Liver (tissue), 9 donors: ENCODE measurements around the gene EBLN2. TPM values are rescaled to one million over a fixed set of nuclear protein-coding genes. Genes with fewer than 3 reads are reported as not detected.

ENCODE experiments used
- DNase-seq: peaks from one replicate; pipeline ENCODE4 v3.0.0-alpha.2; 2017; ENCODE audit warnings: low spot score
- H3K27ac ChIP-seq, 2 donors: one replicate each; pipeline ENCODE4 v1.7.0; 2013; ENCODE audit warnings: inconsistent platforms in 2 of 2, low read length in 2 of 2, control low read depth in 1 of 2, low read depth in 1 of 2, mild to moderate bottlenecking in 1 of 2
- H3K27me3 ChIP-seq, 4 donors: one replicate each; pipeline versions ENCODE4 v1.6.1 to v1.7.0; 2013; ENCODE audit warnings: low read length in 3 of 4, inconsistent platforms in 1 of 4, mild to moderate bottlenecking in 1 of 4, moderate library complexity in 1 of 4; ENCODE audit not compliant: control insufficient read depth in 4 of 4, insufficient read depth in 4 of 4
- H3K36me3 ChIP-seq, 4 donors: one replicate each; pipeline versions ENCODE4 v1.6.1 to v1.7.0; 2013; ENCODE audit warnings: low read length in 3 of 4, mild to moderate bottlenecking in 3 of 4, low read depth in 1 of 4, moderate library complexity in 1 of 4; ENCODE audit not compliant: control insufficient read depth in 4 of 4, insufficient read depth in 3 of 4
- H3K4me1 ChIP-seq, 4 donors: one replicate each; pipeline versions ENCODE4 v1.6.1 to v1.7.0; 2013; ENCODE audit warnings: low read length in 3 of 4, mild to moderate bottlenecking in 3 of 4, moderate library complexity in 1 of 4; ENCODE audit not compliant: control insufficient read depth in 4 of 4, insufficient read depth in 4 of 4
- H3K4me3 ChIP-seq, 3 donors: one replicate each; pipeline versions ENCODE4 v1.6.1 to v1.7.0; 2013; ENCODE audit warnings: low read length in 3 of 3, control low read depth in 1 of 3, low read depth in 1 of 3, mild to moderate bottlenecking in 1 of 3
- H3K9ac ChIP-seq, 2 donors: one replicate each; pipeline ENCODE4 v1.7.0; 2013; ENCODE audit warnings: low read length in 2 of 2, mild to moderate bottlenecking in 2 of 2, moderate library complexity in 2 of 2, control low read depth in 1 of 2, low read depth in 1 of 2
- H3K9me3 ChIP-seq, 4 donors: one replicate each; pipeline versions ENCODE4 v1.6.1 to v1.7.0; 2013; ENCODE audit warnings: low read length in 3 of 4; ENCODE audit not compliant: control insufficient read depth in 4 of 4
- EGR1 ChIP-seq, 2 donors: IDR thresholded peaks; 2 replicates each; pipeline ENCODE4 v1.6.1; 2016 to 2018; ENCODE audit warnings: antibody characterized with exemption in 2 of 2, low read depth in 2 of 2
- FOXA1 ChIP-seq: IDR thresholded peaks from 2 replicates; pipeline ENCODE4 v1.6.1; 2016; ENCODE audit warnings: antibody characterized with exemption
- FOXA2 ChIP-seq: IDR thresholded peaks from 2 replicates; pipeline ENCODE4 v1.6.1; 2016; ENCODE audit warnings: antibody characterized with exemption
- GABPA ChIP-seq, 2 donors: IDR thresholded peaks in 1 of 2; conservative IDR thresholded peaks in 1 of 2; 2 replicates each; pipeline ENCODE4 v1.6.1; 2016; ENCODE audit warnings: antibody characterized with exemption in 2 of 2, mild to moderate bottlenecking in 1 of 2, moderate library complexity in 1 of 2
- HNF4A ChIP-seq, 2 donors: conservative IDR thresholded peaks; 2 replicates each; pipeline ENCODE4 v1.6.1; 2016; ENCODE audit warnings: antibody characterized with exemption in 2 of 2, mild to moderate bottlenecking in 2 of 2
- HNF4G ChIP-seq: IDR thresholded peaks from 2 replicates; pipeline ENCODE4 v1.6.1; 2016; ENCODE audit warnings: antibody characterized with exemption
- JUND ChIP-seq, 2 donors: IDR thresholded peaks; 2 replicates each; pipeline ENCODE4 v1.6.1; 2016; ENCODE audit warnings: antibody characterized with exemption in 2 of 2
- NR2F2 ChIP-seq: IDR thresholded peaks from 2 replicates; pipeline ENCODE4 v1.6.1; 2016; ENCODE audit warnings: antibody characterized with exemption
- RAD21 ChIP-seq, 2 donors: IDR thresholded peaks; 2 replicates each; pipeline ENCODE4 v1.6.1; 2016; ENCODE audit warnings: antibody characterized with exemption in 2 of 2, mild to moderate bottlenecking in 2 of 2
- RXRA ChIP-seq, 2 donors: IDR thresholded peaks; 2 replicates each; pipeline ENCODE4 v1.6.1; 2017 to 2018; ENCODE audit warnings: antibody characterized with exemption in 2 of 2, mild to moderate bottlenecking in 1 of 2
- SP1 ChIP-seq: IDR thresholded peaks from 2 replicates; pipeline ENCODE4 v1.6.1; 2018; ENCODE audit warnings: antibody characterized with exemption, mild to moderate bottlenecking
- TAF1 ChIP-seq: conservative IDR thresholded peaks from 2 replicates; pipeline ENCODE4 v1.6.1; 2016; ENCODE audit warnings: antibody characterized with exemption, mild to moderate bottlenecking
- YY1 ChIP-seq: IDR thresholded peaks from 2 replicates; pipeline ENCODE4 v1.6.1; 2016; ENCODE audit warnings: antibody characterized with exemption, mild to moderate bottlenecking
- ZBTB33 ChIP-seq: IDR thresholded peaks from 2 replicates; pipeline ENCODE4 v1.6.1; 2016; ENCODE audit warnings: antibody characterized with exemption
- WGBS: extraction: QIAGEN DNeasy Blood & Tissue Kit; methylation state at CpG from one replicate; pipeline ENCODE4 v1.1.7; 2013; 5-methylcytosine and 5-hydroxymethylcytosine counted together
- polyA plus RNA-seq, 2 donors: library from polyadenylated mRNA; stranded (reverse) in 1 of 2; unstranded in 1 of 2; fragments of 200-250 nt in 1 of 2; fragments of >200 nt in 1 of 2; fragmentation: Nextera tagmentation in 1 of 2; extraction: Ambion mirVana in 1 of 2; gene quantifications; one replicate each; pipeline versions ENCODE4 v1.2.1 to v1.2.3, GENCODE V29; 2013 to 2015
- total RNA-seq, 2 donors: library from RNA; depleted of rRNA; stranded (reverse); fragments of >200 nt; gene quantifications; one replicate each; pipeline ENCODE4 v1.2.3, GENCODE V29; 2014
- TF ChIP-seq, protein P1 (sequence below): fragments of 150-350 bp; IDR thresholded peaks from 2 replicates; pipeline ENCODE4 v1.5.1; 2017; ENCODE audit warnings: improper control_type of control experiment, low read depth, low read length; ENCODE audit not compliant: missing input control
- TF ChIP-seq, protein P2 (sequence below): IDR thresholded peaks from 2 replicates; pipeline ENCODE4 v1.6.1; 2016; ENCODE audit warnings: antibody characterized with exemption
- TF ChIP-seq, protein P3 (sequence below): IDR thresholded peaks from 2 replicates; pipeline ENCODE4 v1.6.1; 2016; ENCODE audit warnings: antibody characterized with exemption
- TF ChIP-seq, protein P4 (sequence below): IDR thresholded peaks from 2 replicates; pipeline ENCODE4 v1.6.1; 2016; ENCODE audit warnings: antibody characterized with exemption, mild to moderate bottlenecking
- donor health status: healthy.
- donor health status: healthy.
- donor health status: healthy.
- donor health status: healthy.
- donor health status: healthy.

Gene EBLN2
- total and polyA plus RNA-seq, 4 donors, result 0.31 to 7.2 (median 2.0) TPM

GRCh38 chr3:73068419-73068818 lies 7.0 kb downstream of the EBLN2 start:
- H3K27ac ChIP-seq, result no peak overlapping the region
- H3K9ac ChIP-seq, result no peak overlapping the region
- TF ChIP-seq RXRA (IDR thresholded peaks at IDR 0.05) (no peak), EGR1 (IDR thresholded peaks at IDR 0.05; ENCODE audit: low read depth in 2 of 2) (no peak), ZBTB33 (no peak), YY1 (no peak), FOXA2 (no peak), GABPA (IDR thresholded peaks at IDR 0.05 in 1 of 2, conservative IDR thresholded peaks at IDR 0.05 in 1 of 2) (no peak), JUND (IDR thresholded peaks at IDR 0.05) (no peak), HNF4A (conservative IDR thresholded peaks at IDR 0.05) (no peak), NR2F2 (no peak), HNF4G (no peak), TAF1 (no peak), FOXA1 (no peak), RAD21 (IDR thresholded peaks at IDR 0.05) (no peak), SP1 (no peak)
- TF ChIP-seq, protein P1, sequence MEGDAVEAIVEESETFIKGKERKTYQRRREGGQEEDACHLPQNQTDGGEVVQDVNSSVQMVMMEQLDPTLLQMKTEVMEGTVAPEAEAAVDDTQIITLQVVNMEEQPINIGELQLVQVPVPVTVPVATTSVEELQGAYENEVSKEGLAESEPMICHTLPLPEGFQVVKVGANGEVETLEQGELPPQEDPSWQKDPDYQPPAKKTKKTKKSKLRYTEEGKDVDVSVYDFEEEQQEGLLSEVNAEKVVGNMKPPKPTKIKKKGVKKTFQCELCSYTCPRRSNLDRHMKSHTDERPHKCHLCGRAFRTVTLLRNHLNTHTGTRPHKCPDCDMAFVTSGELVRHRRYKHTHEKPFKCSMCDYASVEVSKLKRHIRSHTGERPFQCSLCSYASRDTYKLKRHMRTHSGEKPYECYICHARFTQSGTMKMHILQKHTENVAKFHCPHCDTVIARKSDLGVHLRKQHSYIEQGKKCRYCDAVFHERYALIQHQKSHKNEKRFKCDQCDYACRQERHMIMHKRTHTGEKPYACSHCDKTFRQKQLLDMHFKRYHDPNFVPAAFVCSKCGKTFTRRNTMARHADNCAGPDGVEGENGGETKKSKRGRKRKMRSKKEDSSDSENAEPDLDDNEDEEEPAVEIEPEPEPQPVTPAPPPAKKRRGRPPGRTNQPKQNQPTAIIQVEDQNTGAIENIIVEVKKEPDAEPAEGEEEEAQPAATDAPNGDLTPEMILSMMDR, result no peak
- TF ChIP-seq, protein P2, sequence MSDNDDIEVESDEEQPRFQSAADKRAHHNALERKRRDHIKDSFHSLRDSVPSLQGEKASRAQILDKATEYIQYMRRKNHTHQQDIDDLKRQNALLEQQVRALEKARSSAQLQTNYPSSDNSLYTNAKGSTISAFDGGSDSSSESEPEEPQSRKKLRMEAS, result no peak
- TF ChIP-seq, protein P3, sequence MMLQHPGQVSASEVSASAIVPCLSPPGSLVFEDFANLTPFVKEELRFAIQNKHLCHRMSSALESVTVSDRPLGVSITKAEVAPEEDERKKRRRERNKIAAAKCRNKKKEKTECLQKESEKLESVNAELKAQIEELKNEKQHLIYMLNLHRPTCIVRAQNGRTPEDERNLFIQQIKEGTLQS, result no peak
- TF ChIP-seq, protein P4, sequence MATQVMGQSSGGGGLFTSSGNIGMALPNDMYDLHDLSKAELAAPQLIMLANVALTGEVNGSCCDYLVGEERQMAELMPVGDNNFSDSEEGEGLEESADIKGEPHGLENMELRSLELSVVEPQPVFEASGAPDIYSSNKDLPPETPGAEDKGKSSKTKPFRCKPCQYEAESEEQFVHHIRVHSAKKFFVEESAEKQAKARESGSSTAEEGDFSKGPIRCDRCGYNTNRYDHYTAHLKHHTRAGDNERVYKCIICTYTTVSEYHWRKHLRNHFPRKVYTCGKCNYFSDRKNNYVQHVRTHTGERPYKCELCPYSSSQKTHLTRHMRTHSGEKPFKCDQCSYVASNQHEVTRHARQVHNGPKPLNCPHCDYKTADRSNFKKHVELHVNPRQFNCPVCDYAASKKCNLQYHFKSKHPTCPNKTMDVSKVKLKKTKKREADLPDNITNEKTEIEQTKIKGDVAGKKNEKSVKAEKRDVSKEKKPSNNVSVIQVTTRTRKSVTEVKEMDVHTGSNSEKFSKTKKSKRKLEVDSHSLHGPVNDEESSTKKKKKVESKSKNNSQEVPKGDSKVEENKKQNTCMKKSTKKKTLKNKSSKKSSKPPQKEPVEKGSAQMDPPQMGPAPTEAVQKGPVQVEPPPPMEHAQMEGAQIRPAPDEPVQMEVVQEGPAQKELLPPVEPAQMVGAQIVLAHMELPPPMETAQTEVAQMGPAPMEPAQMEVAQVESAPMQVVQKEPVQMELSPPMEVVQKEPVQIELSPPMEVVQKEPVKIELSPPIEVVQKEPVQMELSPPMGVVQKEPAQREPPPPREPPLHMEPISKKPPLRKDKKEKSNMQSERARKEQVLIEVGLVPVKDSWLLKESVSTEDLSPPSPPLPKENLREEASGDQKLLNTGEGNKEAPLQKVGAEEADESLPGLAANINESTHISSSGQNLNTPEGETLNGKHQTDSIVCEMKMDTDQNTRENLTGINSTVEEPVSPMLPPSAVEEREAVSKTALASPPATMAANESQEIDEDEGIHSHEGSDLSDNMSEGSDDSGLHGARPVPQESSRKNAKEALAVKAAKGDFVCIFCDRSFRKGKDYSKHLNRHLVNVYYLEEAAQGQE, result no peak
- 74% methylated on average over 3 of the region's 3 CpGs for WGBS
- H3K9me3 ChIP-seq, result no peaks in the 10 kb centered on the region
- no peak overlapping the region for H3K4me3 ChIP-seq
- H3K36me3 ChIP-seq, result peaks cover 2 to 26% (median 19%) of the 10 kb centered on the region in 4 donors
- H3K4me1 ChIP-seq, result no peaks in the 10 kb centered on the region
- no peaks in the 10 kb centered on the region for H3K27me3 ChIP-seq
- no peak for DNase-seq
